ENCODE results near the gene HOXD9.

The HOXD9 gene

GRCh38 chr2:176122683-176123410 lies at the start of gene HOXD9:
TSS of gene HOXD9 (plus strand) at chr2:176122719. CDS start at chr2:176122769, 50 bp downstream.
- DNase-seq (ENCODE audit: low read depth) = peak; percentile 43

GRCh38 chr2:176072951-176073904 lies 49.3 kb upstream of the HOXD9 start:
- DNase-seq (ENCODE audit: low read depth) = no peak

- no peak for DNase-seq (ENCODE audit: low read depth)
Observed at GRCh38 chr2:176074919-176075425, 47.5 kb upstream of the HOXD9 start.

GRCh38 chr2:176075481-176075880 lies 47.0 kb upstream of the HOXD9 start:
- peak; percentile 11 for DNase-seq (ENCODE audit: low read depth)

GRCh38 chr2:176076063-176076462 lies 46.5 kb upstream of the HOXD9 start:
- DNase-seq (ENCODE audit: low read depth) = no peak

- DNase-seq (ENCODE audit: low read depth) = no peak
Observed at GRCh38 chr2:176076796-176077195, 45.7 kb upstream of the HOXD9 start.

- DNase-seq (ENCODE audit: low read depth) = no peak
Observed at GRCh38 chr2:176078541-176079284, 43.8 kb upstream of the HOXD9 start.

- DNase-seq (ENCODE audit: low read depth) = peak; percentile 3
Observed at GRCh38 chr2:176079285-176079830, 43.2 kb upstream of the HOXD9 start.

- peak; percentile 60 for DNase-seq (ENCODE audit: low read depth)
Observed at GRCh38 chr2:176079831-176080539, 42.5 kb upstream of the HOXD9 start.

- DNase-seq (ENCODE audit: low read depth) = peak; percentile 6
Observed at GRCh38 chr2:176080540-176081375, 41.8 kb upstream of the HOXD9 start.

GRCh38 chr2:176081376-176081836 lies 41.1 kb upstream of the HOXD9 start:
- no peak for DNase-seq (ENCODE audit: low read depth)

GRCh38 chr2:176081837-176082524 lies 40.5 kb upstream of the HOXD9 start:
- DNase-seq (ENCODE audit: low read depth) = no peak

GRCh38 chr2:176082525-176082823 lies 40.0 kb upstream of the HOXD9 start:
- no peak for DNase-seq (ENCODE audit: low read depth)

- DNase-seq (ENCODE audit: low read depth) = peak; percentile 4
Observed at GRCh38 chr2:176082824-176083751, 39.4 kb upstream of the HOXD9 start.

- no peak for DNase-seq (ENCODE audit: low read depth)
Observed at GRCh38 chr2:176083796-176084261, 38.7 kb upstream of the HOXD9 start, which contains the start of gene EVX2. TSS of gene EVX2 (minus strand) at chr2:176083962. CDS start at chr2:176083776, 186 bp downstream.

GRCh38 chr2:176084611-176085119 lies 37.9 kb upstream of the HOXD9 start:
- DNase-seq (ENCODE audit: low read depth) = peak; percentile 3

- no peak for DNase-seq (ENCODE audit: low read depth)
Observed at GRCh38 chr2:176085120-176085788, 37.3 kb upstream of the HOXD9 start.
